ENCODE results near the gene PMS2. TPM values are rescaled to one million over a fixed set of nuclear protein-coding genes. Genes with fewer than 3 reads are reported as not detected.
"Not testable (repeated sequence)": the region's sequence is repeated elsewhere in the genome, so short reads cannot be mapped to it uniquely, and the experiment has no call there.

The PMS2 gene
- total RNA-seq, 1 donor from 2014 or later: 23.2 TPM

DNA sequence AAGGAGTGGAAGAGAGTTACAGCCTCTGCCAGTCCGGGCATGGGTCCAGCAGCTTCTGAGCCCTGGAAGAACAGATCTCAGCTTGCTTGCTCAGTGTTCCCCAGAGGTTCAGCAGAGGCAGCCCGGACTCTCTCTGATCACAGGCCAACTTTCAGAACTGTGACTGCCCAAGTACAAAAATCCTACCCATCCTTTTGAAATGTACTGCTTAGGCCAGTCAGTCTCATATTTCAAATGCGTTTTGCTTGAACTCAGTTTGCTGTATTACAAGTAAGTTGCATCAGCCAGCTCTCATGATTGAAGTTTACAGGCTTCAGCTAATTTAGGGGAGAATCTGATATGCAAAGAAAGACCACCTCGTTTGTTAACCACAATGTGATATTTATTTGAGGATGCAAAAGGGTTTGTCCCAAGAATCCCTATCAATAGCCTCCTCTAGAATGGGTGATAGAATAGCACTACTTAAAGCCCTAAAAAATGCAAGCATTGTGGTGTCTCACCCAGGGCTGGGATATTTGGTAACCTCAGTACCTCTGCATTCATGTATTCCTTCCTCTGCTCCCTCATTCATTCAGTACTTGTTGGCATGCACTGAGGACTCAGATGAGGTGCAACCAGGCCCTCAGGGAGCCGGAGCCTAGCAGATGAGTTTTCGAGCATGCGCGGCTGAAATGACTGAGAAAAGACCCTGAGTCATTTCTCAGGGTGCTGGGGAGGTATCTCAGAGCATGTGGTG, 7.2 kb upstream of the PMS2 start:
- intact Hi-C loops (cut with micrococcal nuclease): no loop called here

DNA sequence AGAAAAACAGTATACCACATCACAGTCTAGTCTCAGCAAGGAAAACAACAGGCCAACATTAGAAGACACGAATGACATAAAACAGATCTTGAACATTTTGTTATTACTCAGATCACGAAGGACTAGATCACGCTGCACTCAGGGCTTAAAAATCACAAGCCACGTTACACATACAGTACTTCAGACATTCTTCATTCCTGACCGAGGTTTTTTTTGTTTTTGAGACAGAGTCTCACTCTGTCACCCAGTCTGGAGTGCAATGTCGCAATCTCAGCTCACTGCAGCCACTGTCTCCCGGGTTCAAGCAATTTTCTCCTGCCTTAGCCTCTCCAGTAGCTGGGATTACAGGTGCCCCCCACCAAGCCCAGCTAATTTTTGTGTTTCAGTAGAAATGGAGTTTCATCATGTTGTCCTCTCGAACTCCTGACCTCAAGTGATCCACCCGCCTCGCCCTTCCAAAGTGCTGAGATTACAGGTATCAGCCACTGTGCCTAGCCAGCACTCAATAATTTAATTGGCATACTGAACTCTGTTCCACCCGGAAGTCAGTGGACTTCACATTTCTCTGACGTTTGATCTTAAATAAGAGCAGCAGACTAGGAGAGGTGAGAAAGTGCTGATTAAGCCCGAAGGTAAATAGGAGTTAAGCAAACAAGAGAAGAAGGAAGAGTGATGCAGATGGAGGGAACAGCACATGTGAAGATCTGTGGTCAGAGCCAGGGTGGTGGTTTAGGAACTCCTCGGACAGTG, 3.7 kb upstream of the PMS2 start:
- intact Hi-C loops (cut with micrococcal nuclease): no loop called here

DNA sequence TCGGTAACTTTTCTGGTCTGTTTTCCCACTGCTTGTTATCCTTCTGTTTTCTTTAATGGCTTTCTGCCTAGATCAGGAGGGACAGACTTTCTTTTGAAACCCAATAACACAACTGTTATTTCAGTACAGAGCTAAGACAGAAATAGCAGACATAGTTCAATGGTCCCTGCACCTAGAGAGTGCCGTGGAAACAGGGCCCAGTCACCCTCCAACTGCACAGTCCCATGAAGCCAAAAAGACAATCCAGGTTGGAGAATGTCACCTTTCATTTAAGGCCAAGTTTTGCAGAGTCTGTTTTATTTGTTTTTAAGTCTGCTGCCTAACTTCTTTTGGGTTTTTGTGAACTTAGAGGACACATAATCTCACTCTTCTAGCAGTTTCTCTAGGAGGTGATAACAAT, 2.7 kb upstream of the PMS2 start:
- intact Hi-C loops (cut with micrococcal nuclease): no loop called here

DNA sequence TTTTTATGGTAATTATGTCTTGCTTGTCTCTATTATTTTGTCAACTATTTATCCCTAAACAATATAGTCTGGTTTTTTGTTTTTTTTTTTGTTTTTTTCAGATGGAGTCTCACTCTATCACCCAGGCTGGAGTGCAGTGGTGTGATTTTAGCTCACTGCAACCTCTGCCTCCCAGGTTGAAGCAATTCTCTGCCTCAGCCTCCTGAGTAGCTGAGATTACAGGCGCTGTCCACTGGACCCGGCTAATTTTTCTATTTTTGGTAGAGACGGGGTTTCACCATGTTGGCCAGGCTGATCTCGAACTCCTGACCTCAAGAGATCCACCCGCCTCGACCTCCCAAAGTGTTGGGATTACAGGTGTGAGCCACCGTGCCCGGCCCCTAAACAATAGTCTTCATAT, 1.5 kb upstream of the PMS2 start:
- intact Hi-C loops (cut with micrococcal nuclease): not testable (repeated sequence)

DNA sequence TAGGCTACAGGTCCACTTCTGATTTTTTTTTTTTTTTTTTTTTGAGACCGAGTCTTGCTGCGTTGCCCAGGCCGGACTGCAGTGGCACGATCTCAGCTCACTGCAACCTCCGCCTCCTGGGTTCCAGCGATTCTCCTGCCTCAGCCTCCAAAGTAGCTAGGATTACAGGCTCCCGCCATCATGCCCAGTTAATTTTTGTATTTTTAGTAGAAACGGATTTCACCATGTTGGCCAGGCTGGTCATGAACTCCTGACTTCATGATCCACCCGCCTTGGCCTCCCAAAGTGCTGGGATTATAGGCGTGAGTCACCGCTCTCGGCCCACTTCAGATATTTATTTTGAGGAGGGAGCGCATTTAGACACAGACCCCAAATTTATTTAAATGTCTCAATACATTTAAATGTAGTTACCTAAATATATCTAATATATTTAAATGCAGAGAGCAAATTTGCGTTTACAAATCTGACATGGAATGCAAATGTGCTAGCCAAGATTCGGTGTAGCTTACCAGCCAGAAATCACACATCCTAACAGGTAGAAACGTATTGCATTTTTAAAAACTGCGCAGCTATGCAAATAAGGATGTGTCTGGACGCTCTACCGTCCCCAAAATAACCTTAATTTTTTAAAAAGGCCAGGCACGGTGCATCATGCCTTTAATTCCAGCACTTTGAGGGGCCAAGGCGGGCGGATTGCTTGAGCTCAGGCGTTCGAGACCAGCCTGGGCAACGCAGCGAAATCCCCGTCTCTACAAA, 836 bp downstream of the PMS2 start:
- intact Hi-C loops (cut with micrococcal nuclease): not testable (repeated sequence)

DNA sequence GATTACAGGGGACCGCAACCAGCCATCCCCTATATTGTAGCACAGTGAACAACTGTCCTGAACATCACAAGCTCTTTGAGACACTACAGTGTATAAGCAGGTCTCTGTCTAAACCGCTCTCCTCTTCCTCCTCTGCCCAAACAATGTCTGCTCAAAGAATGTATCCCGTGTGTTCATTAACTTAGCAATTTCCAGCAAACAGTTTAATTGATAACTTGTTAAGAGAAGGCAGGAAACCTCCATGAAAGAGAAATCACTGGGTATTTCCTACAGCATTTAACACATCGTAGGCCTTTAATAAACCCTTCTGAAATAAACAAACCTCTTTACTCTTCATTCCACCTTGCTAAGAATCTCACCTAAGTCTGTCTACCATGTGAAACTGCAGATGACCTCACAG, 1.5 kb downstream of the PMS2 start:
- intact Hi-C loops (cut with micrococcal nuclease): no loop called here

DNA sequence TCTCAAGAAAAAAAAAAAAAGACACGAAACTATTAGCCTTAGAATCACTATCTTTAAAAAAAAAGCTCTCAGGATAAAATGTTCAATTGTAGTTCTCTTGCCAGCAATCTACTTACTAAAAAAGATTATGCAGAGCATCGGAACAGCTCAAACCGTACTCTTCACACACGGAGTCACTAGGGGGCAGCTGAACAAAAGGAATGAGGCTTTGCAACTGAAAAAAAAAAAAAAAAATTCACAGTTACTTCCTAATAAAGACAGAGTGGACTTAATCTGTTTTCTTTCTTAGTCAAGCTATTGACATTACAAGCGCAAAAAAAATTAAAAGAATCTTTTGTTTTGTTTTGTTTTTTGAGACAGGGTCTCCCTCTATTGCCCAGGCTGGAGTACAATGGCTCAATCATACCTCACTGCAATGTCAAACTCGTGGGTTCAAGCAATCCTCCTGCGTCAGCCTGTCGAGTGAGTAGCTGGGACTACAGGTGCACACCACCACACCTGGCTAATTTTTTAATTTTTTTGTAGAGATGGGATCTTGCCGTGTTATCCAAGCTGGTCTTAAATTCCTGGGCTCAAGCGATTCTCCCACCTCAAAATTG, 11.5 kb downstream of the PMS2 start:
- intact Hi-C loops (cut with micrococcal nuclease): loop anchor here (1.0 kb wide), 3 partner anchors 109 to 438 kb away; no protein-coding TSS in a partner anchor

DNA sequence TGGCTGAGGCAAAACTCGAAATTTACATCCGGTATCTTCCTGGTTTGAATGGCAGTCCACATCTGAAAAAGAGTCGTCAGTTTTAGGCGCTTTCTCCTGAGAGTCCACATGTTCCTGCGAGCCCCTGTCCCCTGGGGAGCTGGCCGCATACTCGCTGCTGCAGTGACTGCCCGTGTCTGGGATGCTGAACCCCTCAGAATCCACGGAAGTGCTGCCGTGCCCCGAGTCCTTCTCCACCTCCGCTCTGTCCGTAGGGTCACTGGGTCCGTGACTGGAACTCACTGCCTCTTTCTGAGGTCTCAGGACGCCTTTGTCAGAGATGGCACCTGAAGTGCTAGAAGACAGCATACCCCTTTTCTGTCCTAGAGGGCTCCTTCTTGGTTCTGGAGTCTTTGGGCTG, 21.8 kb downstream of the PMS2 start:
- intact Hi-C loops (cut with micrococcal nuclease): not testable (repeated sequence)

DNA sequence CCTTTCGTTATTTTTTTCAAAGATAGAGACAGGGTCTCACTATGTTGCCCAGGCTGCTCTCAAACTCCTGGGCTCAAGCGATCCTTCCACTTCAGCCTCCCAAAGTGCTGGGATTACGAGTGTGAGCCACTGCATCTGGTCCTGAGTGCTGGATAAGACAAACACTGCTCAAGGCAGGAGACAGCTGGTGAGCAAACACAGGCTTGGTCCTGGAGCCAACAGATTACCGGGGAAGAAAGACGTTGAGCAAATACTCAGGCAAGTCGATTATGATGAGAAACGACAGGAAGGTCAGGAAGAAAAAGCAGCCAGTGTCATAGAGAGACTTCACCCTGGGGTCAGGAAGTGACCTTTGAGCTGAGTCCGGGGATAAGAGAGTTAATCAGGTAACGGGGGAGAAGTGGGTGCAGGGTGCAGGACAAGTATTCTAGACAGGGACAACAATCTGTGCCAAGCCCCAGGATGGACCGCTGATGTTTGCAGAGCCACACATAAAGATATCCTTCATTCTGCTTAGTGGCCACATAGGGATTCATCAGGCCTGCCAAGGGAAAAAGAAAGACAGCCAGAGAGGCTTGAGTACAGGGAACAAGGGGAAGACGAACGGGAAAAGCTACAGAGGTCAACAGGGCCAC, 29.1 kb downstream of the PMS2 start:
- intact Hi-C loops (cut with micrococcal nuclease): not testable (repeated sequence)

DNA sequence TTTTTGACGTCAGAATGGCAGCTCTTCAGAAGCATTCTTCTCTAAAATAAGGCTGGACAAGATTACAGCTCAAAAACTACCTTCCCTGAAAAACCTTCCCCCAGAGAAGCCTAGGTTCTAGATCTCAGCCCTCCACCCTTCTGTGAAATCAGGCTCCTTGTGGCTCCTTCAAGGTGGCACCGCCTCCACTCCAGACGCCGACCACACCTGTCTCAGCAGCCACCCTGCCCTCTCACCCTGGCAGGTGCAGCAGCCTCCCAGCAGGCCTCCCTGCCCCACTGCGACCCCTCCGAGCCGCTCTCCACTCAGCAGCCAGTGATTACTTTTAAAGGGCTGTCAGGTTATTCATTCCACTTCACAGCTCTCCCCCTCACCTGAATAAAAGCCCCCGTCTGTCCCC, 35.3 kb downstream of the PMS2 start:
- intact Hi-C loops (cut with micrococcal nuclease): not testable (repeated sequence)

DNA sequence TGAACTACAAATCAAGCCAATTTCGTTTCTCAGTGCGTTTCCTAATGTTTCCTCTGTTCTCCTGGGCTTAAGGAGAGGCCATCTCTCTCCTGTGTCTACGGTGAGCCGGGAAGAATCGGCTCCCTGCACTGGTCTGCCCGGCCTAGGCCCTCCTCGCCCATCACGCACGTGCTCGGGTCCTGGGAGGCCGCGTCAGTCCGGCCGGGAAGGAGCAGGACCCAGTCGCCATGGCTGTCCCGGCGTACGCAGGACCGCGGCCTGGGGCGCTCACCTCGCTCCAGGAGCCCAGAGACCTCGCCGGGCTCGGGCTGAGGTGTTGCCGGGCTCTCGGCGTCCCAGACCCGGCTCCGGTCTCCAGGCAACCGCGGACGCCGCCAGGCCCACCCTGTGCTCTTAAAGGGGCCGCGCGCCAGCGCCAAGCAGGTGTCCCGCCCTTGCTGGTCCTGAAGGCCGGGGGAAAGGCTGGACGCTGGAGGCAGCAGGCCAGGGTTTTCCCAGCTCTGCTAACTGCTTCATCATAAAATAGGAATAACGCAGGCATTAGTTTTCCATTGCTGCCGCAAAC, 38.4 kb downstream of the PMS2 start, which contains the start of gene RSPH10B:
TSS of gene RSPH10B (minus strand) at position 343 of the 565 bp plus-strand sequence. CDS start 3,573 bp downstream, outside the sequence.
- intact Hi-C loops (cut with micrococcal nuclease): not testable (repeated sequence)

DNA sequence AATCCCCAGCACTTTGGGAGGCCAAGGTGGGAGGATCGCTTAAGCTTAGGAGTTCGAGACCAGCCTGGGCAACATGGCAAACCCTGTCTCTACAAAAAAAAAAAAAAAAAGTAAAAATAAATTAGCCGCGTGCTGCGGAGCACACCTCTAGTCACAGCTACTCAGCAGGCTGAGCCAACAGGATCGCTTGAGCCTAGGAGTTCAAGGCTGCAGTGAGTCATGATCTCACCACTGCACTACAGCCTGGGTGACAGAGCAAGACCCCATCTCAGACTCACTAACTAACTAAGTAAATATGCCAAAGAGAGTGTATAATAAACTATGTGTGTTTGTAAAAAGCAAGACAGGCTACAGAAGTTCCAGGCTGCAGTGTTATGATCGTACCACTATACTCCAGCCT, 45.0 kb downstream of the PMS2 start:
- intact Hi-C loops (cut with micrococcal nuclease): not testable (repeated sequence)

DNA sequence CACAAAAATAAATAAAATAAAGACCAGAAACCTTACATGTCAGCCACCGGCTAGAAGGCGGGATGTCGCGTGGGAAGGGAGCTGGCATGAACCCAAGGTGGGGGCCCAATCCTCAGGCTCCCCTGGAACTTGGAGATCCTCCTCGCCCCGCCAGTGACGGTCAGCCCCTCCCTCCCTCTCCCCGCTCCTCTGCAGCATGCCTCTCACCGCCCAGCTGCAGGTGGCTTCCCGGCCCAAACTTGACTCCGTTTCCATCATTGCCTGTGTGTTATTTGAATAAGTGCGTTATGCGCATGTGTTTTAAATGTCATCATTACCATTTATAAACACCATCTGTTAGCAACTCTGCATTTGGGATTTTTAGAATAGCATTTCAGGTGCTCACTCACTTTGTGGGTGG, 45.6 kb downstream of the PMS2 start:
- intact Hi-C loops (cut with micrococcal nuclease): not testable (repeated sequence)

DNA sequence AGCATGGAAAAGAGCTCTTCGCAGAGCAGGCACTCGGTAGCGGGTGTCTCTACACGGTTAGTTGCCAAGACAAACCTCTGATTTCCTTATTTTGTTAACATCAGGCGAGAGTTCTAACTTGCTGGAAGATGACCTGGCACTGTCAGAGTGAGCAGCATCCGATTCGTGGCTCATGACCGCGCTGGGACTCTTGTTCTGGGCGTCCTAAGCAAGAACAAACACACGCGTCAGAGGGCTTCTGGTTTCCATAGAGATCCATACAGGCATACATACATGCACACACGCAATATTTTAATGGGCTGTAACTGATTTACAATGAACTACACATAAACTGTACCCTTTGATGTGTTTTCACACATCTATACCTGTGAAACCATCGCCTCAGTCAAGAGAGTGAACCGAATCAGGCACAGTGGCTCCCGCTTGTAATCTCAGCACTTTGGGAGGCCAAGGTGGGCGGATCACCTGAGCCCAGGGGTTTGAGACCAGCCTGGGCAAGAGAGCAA, 73.9 kb downstream of the PMS2 start:
- intact Hi-C loops (cut with micrococcal nuclease): not testable (repeated sequence)

DNA sequence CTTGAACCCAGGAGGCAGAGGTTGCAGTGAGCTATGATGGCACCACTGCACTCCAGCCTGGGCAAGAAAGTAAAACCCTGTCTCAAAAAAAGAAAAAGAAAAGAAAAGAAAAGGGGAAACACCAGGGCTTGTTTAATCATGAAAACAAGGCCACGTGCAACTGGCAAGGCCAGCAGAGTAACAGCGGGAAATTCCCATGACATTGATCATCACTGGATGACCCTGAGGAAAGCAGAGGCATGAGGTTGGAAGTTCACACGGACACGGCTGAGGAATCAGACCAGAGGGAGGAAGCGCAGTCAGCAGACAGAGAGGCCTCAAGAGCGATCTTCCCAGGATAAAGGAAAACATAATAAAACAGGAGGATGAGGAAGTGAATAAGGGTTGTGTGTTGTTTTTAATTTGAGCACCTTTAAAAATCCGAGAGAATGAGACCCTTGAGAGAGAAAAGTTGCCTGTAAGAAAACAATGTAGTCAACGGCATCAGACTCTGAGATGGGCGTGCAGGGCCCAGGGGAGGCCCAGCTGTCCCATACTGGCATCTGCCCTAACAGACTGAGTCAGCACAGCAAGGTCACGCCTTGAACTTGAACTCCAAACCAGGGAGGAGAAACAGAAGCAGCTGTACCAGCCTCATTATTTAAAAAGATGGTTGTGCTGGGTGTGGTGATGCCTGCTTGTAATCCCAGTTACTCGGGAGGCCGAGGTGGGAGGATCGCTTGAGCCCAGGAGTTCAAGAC, 76.8 kb downstream of the PMS2 start:
- intact Hi-C loops (cut with micrococcal nuclease): not testable (repeated sequence)

DNA sequence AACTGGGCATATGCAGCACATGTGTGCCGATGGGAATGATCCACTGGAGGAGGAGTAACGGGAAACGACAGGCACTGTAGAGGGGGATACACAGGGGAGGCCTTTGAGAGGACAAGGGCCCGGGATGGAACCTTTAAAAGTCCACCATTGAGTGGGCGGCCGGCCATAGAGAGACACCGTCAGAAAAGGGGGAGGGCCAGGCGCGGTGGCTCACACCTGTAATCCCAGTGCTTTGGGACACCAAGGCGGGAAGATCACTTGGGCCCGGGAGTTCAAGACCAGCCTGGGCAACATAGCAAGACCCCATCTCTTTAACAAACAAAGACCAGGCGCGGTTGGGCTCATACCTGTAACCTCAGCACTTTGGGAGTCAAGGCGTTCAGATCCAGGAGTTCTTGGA, 77.6 kb downstream of the PMS2 start:
- intact Hi-C loops (cut with micrococcal nuclease): not testable (repeated sequence)

DNA sequence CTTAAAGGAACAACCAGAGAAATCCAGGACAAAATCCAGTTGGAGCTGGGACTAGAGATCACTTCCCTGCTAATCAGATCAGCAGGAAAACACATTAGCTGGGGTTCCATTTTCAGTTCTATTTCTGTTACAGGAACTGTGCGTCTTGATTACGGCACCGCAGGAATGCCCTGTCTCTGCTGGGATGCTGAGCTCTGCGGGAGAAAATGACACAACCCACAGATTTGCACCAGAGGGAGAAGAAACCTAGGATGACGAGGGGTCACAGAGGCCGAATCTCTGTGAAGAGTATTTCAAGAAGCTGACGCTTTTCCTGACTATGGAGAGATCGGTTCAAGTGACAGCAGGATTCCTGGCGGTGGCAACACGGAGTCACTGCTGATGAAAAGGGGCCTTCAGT, 78.6 kb downstream of the PMS2 start:
- intact Hi-C loops (cut with micrococcal nuclease): not testable (repeated sequence)

DNA sequence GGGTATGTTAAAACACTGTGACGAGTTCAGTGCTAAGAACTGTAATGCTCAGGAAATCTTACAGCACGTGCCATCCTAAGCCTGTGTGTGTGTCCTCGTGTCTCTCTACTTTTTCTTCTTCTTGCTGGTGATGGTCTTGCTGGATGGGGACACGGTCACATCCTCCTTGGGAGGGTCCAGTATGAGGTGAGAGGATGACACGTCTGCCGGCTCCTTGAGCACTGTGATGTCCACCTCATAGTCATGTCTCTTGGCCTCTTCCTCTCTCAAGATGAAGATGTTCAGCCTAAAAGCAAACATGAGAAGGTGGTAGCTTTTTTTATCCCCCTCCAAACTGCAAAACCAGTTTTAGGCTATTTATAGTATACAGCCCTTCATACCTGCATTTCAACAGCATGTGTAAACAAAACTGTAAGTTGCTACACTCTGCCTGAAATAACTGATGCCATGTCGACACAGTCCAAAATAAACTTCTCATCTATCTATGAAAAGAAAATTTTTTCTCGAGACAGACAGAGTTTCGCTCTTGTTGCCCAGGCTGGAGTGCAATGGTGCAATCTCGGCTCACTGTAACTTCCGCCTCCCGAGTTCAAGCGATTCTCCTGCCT, 82.5 kb downstream of the PMS2 start:
- intact Hi-C loops (cut with micrococcal nuclease): not testable (repeated sequence)

DNA sequence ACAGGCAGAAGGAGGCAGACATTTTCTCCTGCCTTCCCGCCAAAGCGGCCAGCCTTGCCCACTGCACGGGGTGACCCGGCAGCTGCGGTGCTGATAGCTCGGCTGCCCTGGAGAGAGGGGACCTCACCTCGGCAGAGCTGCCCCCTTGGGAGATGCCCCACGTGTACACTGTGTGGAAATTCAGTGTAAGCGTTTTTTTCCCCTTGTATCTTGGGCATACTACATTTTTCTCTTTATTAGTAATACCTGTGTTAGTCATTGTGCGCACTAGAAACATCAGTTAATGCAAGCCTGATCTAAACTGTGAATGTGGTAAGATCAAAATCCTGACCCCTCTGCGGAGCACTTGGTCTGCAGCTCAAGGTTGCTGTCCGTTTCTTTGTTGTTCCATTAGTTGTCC, 84.2 kb downstream of the PMS2 start:
- intact Hi-C loops (cut with micrococcal nuclease): not testable (repeated sequence)
